Nephron progenitor cell (in vitro differentiated cells): ENCODE results near the gene AHSA1.
A peak's percentile ranks its signal among the peaks of the same experiment; 100 is the strongest.

ENCODE experiments used
- DNase-seq: peaks from one replicate; pipeline ENCODE4 v3.0.0; 2021
- H3K27ac Mint-ChIP-seq: 2 replicates; pipeline ENCODE4 v1.8.0; 2021; ENCODE audit warnings: mild to moderate bottlenecking, moderate library complexity, mixed read lengths
- H3K27me3 Mint-ChIP-seq: 2 replicates; pipeline ENCODE4 v1.8.0; 2021; ENCODE audit warnings: mild to moderate bottlenecking, low read depth, mixed read lengths; ENCODE audit not compliant: poor library complexity
- H3K36me3 Mint-ChIP-seq: 2 replicates; pipeline ENCODE4 v1.8.0; 2021; ENCODE audit warnings: low read depth, mixed read lengths
- H3K4me1 Mint-ChIP-seq: 2 replicates; pipeline ENCODE4 v1.8.0; 2021; ENCODE audit warnings: mixed read lengths
- H3K4me3 Mint-ChIP-seq: 2 replicates; pipeline ENCODE4 v1.8.0; 2021; ENCODE audit warnings: mild to moderate bottlenecking, moderate library complexity, mixed read lengths
- H3K9me3 Mint-ChIP-seq: 2 replicates; pipeline ENCODE4 v1.8.0; 2021; ENCODE audit warnings: mild to moderate bottlenecking, moderate library complexity, mixed read lengths
- TF ChIP-seq, protein P1 (sequence below): fragments of 200-600 bp; sonication (generic); IDR thresholded peaks from 2 replicates; pipeline ENCODE4 v1.5.0; 2021; ENCODE audit warnings: antibody characterized with exemption

The AHSA1 gene

GRCh38 chr14:77459072-77459723 is 1.3 kb downstream of the AHSA1 start:
- no peaks in the 10 kb centered on the region for H3K27me3 Mint-ChIP-seq
- H3K36me3 Mint-ChIP-seq: peaks cover 38% of the 10 kb centered on the region
- peaks cover 28% of the 10 kb centered on the region for H3K4me1 Mint-ChIP-seq
- H3K4me3 Mint-ChIP-seq: peak overlapping the region; percentile 100
- H3K9me3 Mint-ChIP-seq: no peaks in the 10 kb centered on the region
- peak; percentile 72 for DNase-seq
- peak overlapping the region; percentile 62 for H3K27ac Mint-ChIP-seq
- TF ChIP-seq, protein P1, sequence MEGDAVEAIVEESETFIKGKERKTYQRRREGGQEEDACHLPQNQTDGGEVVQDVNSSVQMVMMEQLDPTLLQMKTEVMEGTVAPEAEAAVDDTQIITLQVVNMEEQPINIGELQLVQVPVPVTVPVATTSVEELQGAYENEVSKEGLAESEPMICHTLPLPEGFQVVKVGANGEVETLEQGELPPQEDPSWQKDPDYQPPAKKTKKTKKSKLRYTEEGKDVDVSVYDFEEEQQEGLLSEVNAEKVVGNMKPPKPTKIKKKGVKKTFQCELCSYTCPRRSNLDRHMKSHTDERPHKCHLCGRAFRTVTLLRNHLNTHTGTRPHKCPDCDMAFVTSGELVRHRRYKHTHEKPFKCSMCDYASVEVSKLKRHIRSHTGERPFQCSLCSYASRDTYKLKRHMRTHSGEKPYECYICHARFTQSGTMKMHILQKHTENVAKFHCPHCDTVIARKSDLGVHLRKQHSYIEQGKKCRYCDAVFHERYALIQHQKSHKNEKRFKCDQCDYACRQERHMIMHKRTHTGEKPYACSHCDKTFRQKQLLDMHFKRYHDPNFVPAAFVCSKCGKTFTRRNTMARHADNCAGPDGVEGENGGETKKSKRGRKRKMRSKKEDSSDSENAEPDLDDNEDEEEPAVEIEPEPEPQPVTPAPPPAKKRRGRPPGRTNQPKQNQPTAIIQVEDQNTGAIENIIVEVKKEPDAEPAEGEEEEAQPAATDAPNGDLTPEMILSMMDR: peak; percentile 69

- peaks cover 54% of the 10 kb centered on the region for H3K36me3 Mint-ChIP-seq
- no peak overlapping the region for H3K27ac Mint-ChIP-seq
- H3K4me3 Mint-ChIP-seq: no peak overlapping the region
- peaks cover 17% of the 10 kb centered on the region for H3K4me1 Mint-ChIP-seq
- TF ChIP-seq, protein P1: no peak
- H3K27me3 Mint-ChIP-seq: no peaks in the 10 kb centered on the region
- H3K9me3 Mint-ChIP-seq: no peaks in the 10 kb centered on the region
- no peak for DNase-seq
Observed at GRCh38 chr14:77467801-77468200, 9.9 kb downstream of the AHSA1 start.

DNA sequence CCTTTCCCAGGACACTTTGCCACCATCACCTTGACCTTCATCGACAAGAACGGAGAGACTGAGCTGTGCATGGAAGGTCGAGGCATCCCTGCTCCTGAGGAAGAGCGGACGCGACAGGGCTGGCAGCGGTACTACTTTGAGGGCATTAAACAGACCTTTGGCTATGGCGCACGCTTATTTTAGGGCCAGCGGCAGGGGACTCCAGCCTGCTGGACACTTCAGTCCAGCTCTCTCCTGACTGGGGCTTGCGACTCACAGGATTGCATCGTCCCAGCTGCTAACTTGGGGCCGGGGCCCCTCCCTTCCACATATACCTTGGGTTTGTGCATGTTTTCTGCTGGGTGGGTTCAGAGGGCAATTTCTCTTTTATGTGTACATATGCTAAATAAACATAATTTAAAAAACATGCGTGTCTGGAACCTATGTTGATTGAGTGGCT is 11.2 kb downstream of the AHSA1 start:
- Mint-ChIP-seq H3K27me3 (no peaks in the 10 kb centered on the region), H3K9me3 (no peaks in the 10 kb centered on the region), H3K27ac (peak overlapping the region; percentile 81), H3K4me1 (peaks cover 30% of the 10 kb centered on the region), H3K4me3 (no peak overlapping the region), H3K36me3 (peaks cover 48% of the 10 kb centered on the region)
- DNase-seq: no peak
- TF ChIP-seq, protein P1: no peak

- TF ChIP-seq, protein P1: no peak
- peak overlapping the region; percentile 81 for H3K27ac Mint-ChIP-seq
- no peak overlapping the region for H3K4me3 Mint-ChIP-seq
- DNase-seq: no peak
- H3K9me3 Mint-ChIP-seq: no peaks in the 10 kb centered on the region
- peaks cover 35% of the 10 kb centered on the region for H3K4me1 Mint-ChIP-seq
- H3K36me3 Mint-ChIP-seq: peaks cover 45% of the 10 kb centered on the region
- H3K27me3 Mint-ChIP-seq: no peaks in the 10 kb centered on the region
Observed at GRCh38 chr14:77469539-77469938, 11.6 kb downstream of the AHSA1 start.

- Mint-ChIP-seq H3K27ac (peak overlapping the region; percentile 59), H3K4me3 (no peak overlapping the region), H3K36me3 (peaks cover 37% of the 10 kb centered on the region), H3K27me3 (peaks cover under 1% of the 10 kb centered on the region), H3K9me3 (no peaks in the 10 kb centered on the region), H3K4me1 (peaks cover 43% of the 10 kb centered on the region)
- DNase-seq: no peak
- TF ChIP-seq, protein P1: no peak
Observed at GRCh38 chr14:77470224-77470870, 12.5 kb downstream of the AHSA1 start.
